CD4-positive, CD25-positive, alpha-beta regulatory T cell (primary cell): Measurements from ENCODE around the gene MYH9. TPM values are rescaled to one million over a fixed set of nuclear protein-coding genes. Genes with fewer than 3 reads are reported as not detected.
A peak's percentile ranks its signal among the peaks of the same experiment; 100 is the strongest.

Experiments
- ATAC-seq, 2 donors: fragments of 150-1000 bp; cut with Tn5 transposase; one replicate each; pipeline ENCODE4 v1.10.0; 2021; ENCODE audit warnings: low read depth in 2 of 2, moderate number of reproducible peaks in 2 of 2, moderate library complexity in 1 of 2
- DNase-seq, 3 donors: peaks; one replicate each; pipeline versions ENCODE4 v3.0.0 to v3.0.0-alpha.2; 2012 to 2022; ENCODE audit warnings: mixed read lengths in 1 of 3
- H3K27ac ChIP-seq: one replicate; pipeline ENCODE4 v1.7.0; 2013; ENCODE audit warnings: mild to moderate bottlenecking, low read length; ENCODE audit not compliant: insufficient read depth, poor library complexity, severe bottlenecking
- H3K27me3 ChIP-seq: one replicate; pipeline ENCODE4 v1.7.0; 2013; ENCODE audit warnings: low read length; ENCODE audit not compliant: control insufficient read depth, insufficient read depth
- H3K36me3 ChIP-seq: one replicate; pipeline ENCODE4 v1.7.0; 2013; ENCODE audit warnings: mild to moderate bottlenecking, low read length, moderate library complexity; ENCODE audit not compliant: control insufficient read depth, insufficient read depth
- H3K4me1 ChIP-seq: 2 replicates; pipeline ENCODE4 v1.7.0; 2013; ENCODE audit warnings: mild to moderate bottlenecking, low read length; ENCODE audit not compliant: insufficient read depth, control insufficient read depth, poor library complexity, severe bottlenecking
- H3K4me3 ChIP-seq: one replicate; pipeline ENCODE4 v1.7.0; 2013; ENCODE audit warnings: low read depth, mild to moderate bottlenecking, low read length, moderate library complexity
- H3K9me3 ChIP-seq, 2 experiments: 1 replicate in 1 of 2; 2 replicates in 1 of 2; pipeline ENCODE4 v1.7.0; 2013; ENCODE audit warnings: low read length in 2 of 2, mild to moderate bottlenecking in 1 of 2, moderate library complexity in 1 of 2; ENCODE audit not compliant: control insufficient read depth in 2 of 2
- H3K27ac Mint-ChIP-seq, 3 donors: one replicate each; pipeline ENCODE4 v1.8.0; 2020 to 2022; ENCODE audit warnings: mild to moderate bottlenecking in 3 of 3, mixed read lengths in 3 of 3, moderate library complexity in 2 of 3
- H3K27me3 Mint-ChIP-seq: one replicate; pipeline ENCODE4 v1.8.0; 2022; ENCODE audit warnings: mild to moderate bottlenecking, mixed read lengths
- H3K36me3 Mint-ChIP-seq: one replicate; pipeline ENCODE4 v1.8.0; 2020; ENCODE audit warnings: mixed read lengths
- H3K4me1 Mint-ChIP-seq, 4 donors: one replicate each; pipeline ENCODE4 v1.8.0; 2020 to 2022; ENCODE audit warnings: mixed read lengths in 4 of 4, mild to moderate bottlenecking in 1 of 4
- H3K4me3 Mint-ChIP-seq, 4 donors: one replicate each; pipeline ENCODE4 v1.8.0; 2020 to 2022; ENCODE audit warnings: mild to moderate bottlenecking in 4 of 4, mixed read lengths in 4 of 4, moderate library complexity in 3 of 4
- H3K9me3 Mint-ChIP-seq, 7 donors: one replicate each; pipeline ENCODE4 v1.8.0; 2020 to 2022; ENCODE audit warnings: mixed read lengths in 7 of 7, mild to moderate bottlenecking in 3 of 7, moderate library complexity in 2 of 7
- polyA plus RNA-seq, 4 donors: library from polyadenylated mRNA; unstranded; fragments of 300-500 nt; fragmentation: Illumina TruSeq; gene quantifications; one replicate each; pipeline ENCODE4 v1.2.3, GENCODE V29; 2021
- total RNA-seq: library from RNA; stranded (reverse); gene quantifications from one replicate; pipeline ENCODE4 v1.2.3, GENCODE V29; 2022

Gene MYH9
- total and polyA plus RNA-seq, 5 donors from 2014 or later = 80.0 to 1,341 (median 98.1) TPM

DNA sequence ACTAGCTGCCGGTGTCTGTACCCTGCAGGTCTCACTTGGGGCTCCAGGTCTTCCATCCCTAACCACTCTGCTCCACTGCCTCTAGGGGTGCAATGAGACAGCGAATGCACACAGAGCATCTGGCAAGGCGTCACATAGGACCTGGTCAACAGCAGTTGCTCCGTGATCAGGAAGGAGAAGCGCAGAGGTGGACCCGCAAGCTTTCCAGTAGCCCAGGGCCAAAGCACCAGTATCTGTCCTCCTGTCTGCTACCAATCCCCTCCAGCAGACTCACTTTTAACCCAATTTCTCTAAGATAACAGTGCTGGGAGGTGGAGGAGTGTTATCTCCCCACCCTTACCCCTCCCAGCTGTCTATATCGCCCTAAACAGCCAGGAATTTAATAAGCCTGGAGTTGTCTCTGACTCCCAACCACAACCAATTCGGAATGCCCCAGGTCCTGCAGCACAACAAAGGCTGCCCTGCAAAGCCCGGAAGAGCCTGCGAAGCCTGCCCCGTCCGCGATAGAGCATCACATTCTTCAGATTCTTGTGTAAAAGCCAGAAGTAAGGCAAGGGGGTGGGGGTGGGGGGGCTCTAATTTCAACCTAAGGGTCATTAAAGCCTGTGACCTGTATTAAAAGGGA lies 19.3 kb downstream of the MYH9 start:
- Mint-ChIP-seq H3K4me3 (peak overlapping the region; percentile 80 to 93 (median 90)), H3K27ac (peak overlapping the region; percentile 91 to 99 (median 93)), H3K36me3 (peaks cover 25% of the 10 kb centered on the region), H3K9me3 (no peaks in the 10 kb centered on the region), H3K4me1 (peaks cover 45 to 98% (median 76%) of the 10 kb centered on the region in 4 donors), H3K27me3 (no peaks in the 10 kb centered on the region)
- Histone ChIP-seq H3K27me3 (no peaks in the 10 kb centered on the region), H3K4me3 (peak overlapping the region; percentile 82), H3K27ac (peak overlapping the region; percentile 96), H3K36me3 (peaks cover 25% of the 10 kb centered on the region), H3K9me3 (no peaks in the 10 kb centered on the region), H3K4me1 (peaks cover 100% of the 10 kb centered on the region)
- ATAC-seq (no peak), DNase-seq (no peak)

DNA sequence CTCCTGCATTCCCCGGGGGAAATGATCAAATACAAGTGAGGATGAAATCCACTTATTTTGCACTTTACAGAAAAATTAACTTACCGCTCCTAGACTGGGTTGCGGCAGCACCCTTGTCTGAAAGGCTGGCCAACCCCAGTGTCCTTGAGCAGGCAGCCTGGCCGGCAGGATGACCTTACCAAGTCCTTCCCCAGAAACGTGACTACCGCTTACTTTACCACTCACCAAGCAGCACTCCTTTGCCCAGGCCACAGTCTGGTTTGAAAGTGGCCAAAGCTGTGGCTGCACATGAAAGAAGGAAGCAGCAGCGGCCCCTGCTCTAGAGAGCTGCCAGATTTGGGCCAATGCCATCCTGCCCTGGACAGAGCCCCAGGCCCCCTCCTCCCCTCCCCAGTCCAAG lies 20.3 kb downstream of the MYH9 start:
- peaks cover 100% of the 10 kb centered on the region for H3K4me1 ChIP-seq
- peaks cover 28% of the 10 kb centered on the region for H3K36me3 Mint-ChIP-seq

DNA sequence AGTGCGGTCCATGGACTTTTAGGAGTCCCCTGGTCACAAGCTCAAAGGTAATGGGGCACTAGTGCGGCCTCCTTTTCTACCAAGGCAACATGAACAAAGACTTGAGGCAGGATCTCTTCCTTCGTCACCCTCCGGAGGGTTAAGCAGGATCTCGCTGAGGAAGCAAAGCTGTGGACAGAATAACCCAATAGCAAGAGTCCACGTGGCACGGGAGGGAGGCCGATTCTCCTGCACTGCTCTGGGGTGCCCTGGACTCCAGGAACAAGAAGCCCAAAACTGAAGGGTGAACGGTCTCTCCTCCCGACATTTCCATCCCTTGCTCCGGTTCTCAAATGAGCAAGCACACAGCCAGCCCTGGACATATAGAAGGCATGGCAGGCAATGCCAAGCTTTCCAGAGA lies 20.7 kb downstream of the MYH9 start:
- Histone ChIP-seq H3K4me1 (peaks cover 100% of the 10 kb centered on the region), H3K27me3 (no peaks in the 10 kb centered on the region), H3K27ac (peak overlapping the region; percentile 96), H3K4me3 (peak overlapping the region; percentile 82), H3K36me3 (peaks cover 30% of the 10 kb centered on the region), H3K9me3 (no peaks in the 10 kb centered on the region)
- H3K9me3 Mint-ChIP-seq = no peaks in the 10 kb centered on the region
- H3K4me1 Mint-ChIP-seq = peaks cover 47 to 98% (median 76%) of the 10 kb centered on the region in 4 donors
- ATAC-seq (no peak), DNase-seq (no peak)
- peaks cover 28% of the 10 kb centered on the region for H3K36me3 Mint-ChIP-seq
- peak overlapping the region; percentile 93 to 99 (median 96) for H3K27ac Mint-ChIP-seq
- no peaks in the 10 kb centered on the region for H3K27me3 Mint-ChIP-seq
- H3K4me3 Mint-ChIP-seq = peak overlapping the region; percentile 80 to 93 (median 85)

More for the DNA sequence above, 20.3 kb downstream of the MYH9 start:
- H3K27ac Mint-ChIP-seq = peak overlapping the region; percentile 93 to 99 (median 96)
- Histone ChIP-seq H3K27ac (peak overlapping the region; percentile 96), H3K9me3 (no peaks in the 10 kb centered on the region), H3K27me3 (no peaks in the 10 kb centered on the region), H3K4me3 (peak overlapping the region; percentile 82), H3K36me3 (peaks cover 32% of the 10 kb centered on the region)
- no peaks in the 10 kb centered on the region for H3K9me3 Mint-ChIP-seq
- no peak for DNase-seq
- H3K4me1 Mint-ChIP-seq = peaks cover 47 to 98% (median 77%) of the 10 kb centered on the region in 4 donors
- no peak for ATAC-seq
- no peaks in the 10 kb centered on the region for H3K27me3 Mint-ChIP-seq
- H3K4me3 Mint-ChIP-seq = peak overlapping the region; percentile 80 to 93 (median 85)

DNA sequence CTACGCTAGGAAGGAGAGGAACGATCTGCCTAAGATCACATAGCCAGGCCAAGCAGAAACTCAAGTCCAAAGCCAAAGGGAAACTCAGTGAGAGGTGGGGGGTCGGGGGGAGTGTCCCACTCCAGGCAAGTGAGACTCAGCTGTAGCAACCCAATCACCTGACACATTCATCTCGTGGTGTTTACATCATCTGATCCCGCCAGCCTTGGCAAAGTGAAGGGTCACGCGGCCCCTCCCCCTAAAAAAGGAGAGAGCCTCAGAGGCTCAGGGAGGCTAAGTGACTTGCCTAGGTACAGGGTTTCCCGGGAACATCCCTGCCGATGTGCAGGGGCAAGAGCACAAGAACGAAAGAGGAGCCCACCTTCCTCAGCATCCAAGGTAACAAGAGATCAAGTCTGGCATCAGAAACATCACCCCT lies 21.5 kb downstream of the MYH9 start:
- H3K4me3 ChIP-seq = peak overlapping the region; percentile 82
- H3K27me3 ChIP-seq = no peaks in the 10 kb centered on the region
- peaks cover 100% of the 10 kb centered on the region for H3K4me1 ChIP-seq
- Mint-ChIP-seq H3K36me3 (peaks cover 32% of the 10 kb centered on the region), H3K4me1 (peaks cover 41 to 98% (median 75%) of the 10 kb centered on the region in 4 donors), H3K9me3 (no peaks in the 10 kb centered on the region), H3K4me3 (peak overlapping the region; percentile 79 to 90 (median 80)), H3K27ac (peak overlapping the region; percentile 93 to 99 (median 96)), H3K27me3 (no peaks in the 10 kb centered on the region)
- peak overlapping the region; percentile 96 for H3K27ac ChIP-seq
- DNase-seq (peak in 1 of 3 donors; percentile 56), ATAC-seq (no peak)
- H3K9me3 ChIP-seq = no peaks in the 10 kb centered on the region
- peaks cover 34% of the 10 kb centered on the region for H3K36me3 ChIP-seq

DNA sequence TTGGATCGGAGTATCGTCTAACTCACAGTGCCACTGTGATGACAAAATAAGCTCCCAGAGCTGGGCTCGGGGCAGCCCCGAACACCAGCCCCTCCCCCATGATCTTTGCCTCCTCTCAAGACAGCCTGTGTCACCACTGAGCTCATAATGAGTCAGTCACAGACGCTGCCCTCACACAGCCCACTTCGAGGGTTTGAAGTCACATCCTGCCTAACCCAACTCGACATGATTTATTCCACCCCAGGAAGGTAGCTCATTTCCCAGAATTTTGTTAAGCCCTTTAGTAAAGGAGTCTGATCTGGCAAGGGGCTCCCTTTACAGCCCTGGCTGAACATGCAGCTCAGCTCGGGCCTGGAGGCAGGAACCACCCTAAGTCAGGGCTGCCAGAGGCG lies 22.8 kb downstream of the MYH9 start:
- Mint-ChIP-seq H3K4me3 (peak overlapping the region; percentile 59 to 86 (median 80)), H3K9me3 (no peaks in the 10 kb centered on the region), H3K36me3 (peaks cover 22% of the 10 kb centered on the region), H3K27me3 (no peaks in the 10 kb centered on the region), H3K4me1 (peaks cover 30 to 98% (median 70%) of the 10 kb centered on the region in 4 donors), H3K27ac (peak overlapping the region; percentile 93 to 99 (median 99))
- Histone ChIP-seq H3K4me3 (peak overlapping the region; percentile 37), H3K27me3 (no peaks in the 10 kb centered on the region), H3K27ac (peak overlapping the region; percentile 96), H3K36me3 (peaks cover 34% of the 10 kb centered on the region), H3K4me1 (peaks cover 99% of the 10 kb centered on the region), H3K9me3 (no peaks in the 10 kb centered on the region)
- DNase-seq = peak; percentile 86 to 93 (median 86)
- peak; percentile 95 for ATAC-seq

DNA sequence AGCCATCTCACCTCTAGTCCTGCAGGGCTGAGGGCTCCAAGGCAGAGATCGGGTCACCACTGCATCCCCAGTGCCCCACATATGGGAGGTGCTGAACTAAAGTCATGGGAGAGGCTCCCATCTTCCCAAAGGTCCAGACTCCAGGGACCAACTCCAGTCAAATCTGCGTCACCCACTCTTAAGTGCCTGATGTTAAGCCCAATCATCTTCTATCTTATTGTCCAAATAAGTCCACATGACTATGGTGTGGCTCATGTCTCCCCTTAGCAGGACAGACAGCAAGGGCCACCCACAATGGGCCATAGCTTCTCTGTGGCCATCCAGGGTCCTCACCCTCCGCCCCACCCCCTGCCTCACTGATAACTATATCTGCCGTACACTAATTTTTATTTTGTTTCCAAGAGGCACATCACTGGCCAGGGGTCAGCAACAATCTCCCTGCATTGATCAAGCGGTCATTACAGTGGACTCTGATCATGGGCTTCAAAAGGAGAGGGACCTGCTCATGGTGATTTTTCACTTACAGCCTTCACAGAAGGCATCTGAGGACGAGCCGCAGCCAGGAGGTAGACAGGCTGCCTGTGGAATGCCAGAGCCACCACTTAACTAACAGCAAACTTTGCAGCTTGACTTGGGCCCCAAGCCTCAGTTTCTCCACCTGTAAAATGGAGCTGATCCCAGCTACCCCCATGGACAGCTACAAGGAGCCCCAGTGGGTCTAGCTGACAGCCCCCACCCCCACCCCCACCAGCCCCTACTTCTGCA lies 23.3 kb downstream of the MYH9 start:
- no peaks in the 10 kb centered on the region for H3K9me3 ChIP-seq

DNA sequence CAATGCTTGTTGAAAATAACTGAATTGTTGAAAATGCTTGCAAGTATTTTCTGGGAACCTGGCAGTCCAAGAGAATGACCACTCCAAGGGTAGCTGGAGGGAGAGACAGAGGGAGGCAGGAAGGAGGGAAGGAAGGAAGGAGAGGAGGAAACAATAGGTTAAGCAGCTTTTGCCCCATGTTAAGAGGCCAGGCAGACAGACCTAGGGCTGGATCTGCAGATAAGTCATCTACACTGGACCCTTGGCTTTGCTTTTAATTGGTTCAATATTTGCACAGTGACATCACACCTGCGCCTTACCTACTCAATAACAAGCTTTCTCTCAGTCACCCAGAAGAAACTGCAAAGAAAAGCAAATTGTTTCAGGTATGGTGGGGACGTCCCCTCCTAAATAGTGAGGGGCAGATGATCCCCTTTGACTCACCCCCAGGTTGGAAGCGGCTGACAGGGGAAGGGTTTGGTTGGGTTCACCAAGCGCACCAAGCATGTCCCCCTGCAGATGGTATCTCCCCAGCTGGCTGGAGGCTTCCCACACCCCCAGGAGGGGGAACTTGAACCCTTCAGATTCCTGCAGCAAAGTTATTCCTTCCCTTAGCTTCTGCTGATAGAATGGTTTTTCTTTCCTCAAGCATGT lies 24.3 kb downstream of the MYH9 start:
- H3K9me3 ChIP-seq = no peaks in the 10 kb centered on the region
- H3K36me3 Mint-ChIP-seq = peaks cover 22% of the 10 kb centered on the region
- H3K4me3 ChIP-seq = peak overlapping the region; percentile 73
- H3K4me1 ChIP-seq = peaks cover 99% of the 10 kb centered on the region
- H3K27ac Mint-ChIP-seq = peak overlapping the region; percentile 74 to 99 (median 93)
- ATAC-seq (no peak), DNase-seq (no peak)
- H3K27me3 Mint-ChIP-seq = no peaks in the 10 kb centered on the region
- H3K4me1 Mint-ChIP-seq = peaks cover 15 to 99% (median 70%) of the 10 kb centered on the region in 4 donors
- H3K9me3 Mint-ChIP-seq = no peaks in the 10 kb centered on the region
- H3K27ac ChIP-seq = peak overlapping the region; percentile 96
- peak overlapping the region; percentile 79 to 91 (median 83) for H3K4me3 Mint-ChIP-seq
- H3K36me3 ChIP-seq = peaks cover 34% of the 10 kb centered on the region
- no peaks in the 10 kb centered on the region for H3K27me3 ChIP-seq

More for the DNA sequence above, 23.3 kb downstream of the MYH9 start:
- Histone ChIP-seq H3K4me1 (peaks cover 99% of the 10 kb centered on the region), H3K27me3 (no peaks in the 10 kb centered on the region), H3K36me3 (peaks cover 34% of the 10 kb centered on the region), H3K27ac (peak overlapping the region; percentile 96), H3K4me3 (peak overlapping the region; percentile 73)
- Mint-ChIP-seq H3K4me1 (peaks cover 24 to 98% (median 69%) of the 10 kb centered on the region in 4 donors), H3K36me3 (peaks cover 22% of the 10 kb centered on the region), H3K9me3 (no peaks in the 10 kb centered on the region), H3K27me3 (no peaks in the 10 kb centered on the region), H3K27ac (peak overlapping the region; percentile 93 to 99 (median 99)), H3K4me3 (peak overlapping the region; percentile 59 to 86 (median 80))
- no peak for DNase-seq
- no peak for ATAC-seq
